ENCODE measurements around the gene FOXL1. TPM values are rescaled to one million over a fixed set of nuclear protein-coding genes. Genes with fewer than 3 reads are reported as not detected.

The FOXL1 gene
- total RNA-seq, 1 donor from 2014 or later: 0.07 TPM

- no peaks in the 10 kb centered on the region for H3K79me2 ChIP-seq (ENCODE audit: low read depth)
- peak overlapping the region; percentile 53 for H3K4me3 ChIP-seq
- H3K4me1 ChIP-seq: peaks cover 12% of the 10 kb centered on the region
- H2AFZ ChIP-seq (replicated peaks): no peak overlapping the region
- TF ChIP-seq CTCF (IDR thresholded peaks at IDR 0.05) (peak; percentile 73), EZH2phosphoT487 (IDR thresholded peaks at IDR 0.05) (no peak), EZH2 (IDR thresholded peaks at IDR 0.05) (peak; percentile 72)
- no peak overlapping the region for H3K27ac Mint-ChIP-seq
- no peak overlapping the region for H3K9ac ChIP-seq
- peaks cover 26% of the 10 kb centered on the region for H3K4me1 Mint-ChIP-seq
- peak overlapping the region; percentile 60 for H3K4me2 ChIP-seq
- H3F3A ChIP-seq (ENCODE audit: low read depth): peaks cover 6% of the 10 kb centered on the region
- H3K9me3 ChIP-seq (ENCODE audit: low read depth): no peaks in the 10 kb centered on the region
- H3K27me3 Mint-ChIP-seq (ENCODE audit: insufficient read depth, low read depth): peaks cover 87% of the 10 kb centered on the region
- H3K27me3 ChIP-seq: peaks cover 99% of the 10 kb centered on the region
- no peaks in the 10 kb centered on the region for H3K36me3 Mint-ChIP-seq
- H4K20me1 ChIP-seq (ENCODE audit: low read depth): peaks cover 12% of the 10 kb centered on the region
- no peaks in the 10 kb centered on the region for H3K36me3 ChIP-seq
- peak; percentile 97 for DNase-seq (ENCODE audit: low spot score)
- no peaks in the 10 kb centered on the region for H3K9me3 Mint-ChIP-seq
- H3K27ac ChIP-seq: no peak overlapping the region
- peak overlapping the region; percentile 90 for H3K4me3 Mint-ChIP-seq
These were observed 2.4 kb upstream of the FOXL1 start for GRCh38 chr16:86575754-86576557.

GRCh38 chr16:86576591-86577313, 1.6 kb upstream of the FOXL1 start:
- peaks cover 22% of the 10 kb centered on the region for H3K4me1 Mint-ChIP-seq
- H3K27me3 Mint-ChIP-seq (ENCODE audit: insufficient read depth, low read depth): peaks cover 87% of the 10 kb centered on the region
- no peak for DNase-seq (ENCODE audit: low spot score)
- H3K27ac Mint-ChIP-seq: no peak overlapping the region
- Histone ChIP-seq H3K27ac (no peak overlapping the region), H3K4me3 (peak overlapping the region; percentile 53), H3K4me1 (peaks cover 8% of the 10 kb centered on the region), H3F3A (ENCODE audit: low read depth) (peaks cover 5% of the 10 kb centered on the region), H2AFZ (replicated peaks) (no peak overlapping the region), H3K27me3 (peaks cover 99% of the 10 kb centered on the region), H3K9ac (no peak overlapping the region), H3K79me2 (ENCODE audit: low read depth) (no peaks in the 10 kb centered on the region), H3K36me3 (no peaks in the 10 kb centered on the region), H3K9me3 (ENCODE audit: low read depth) (no peaks in the 10 kb centered on the region), H3K4me2 (peak overlapping the region; percentile 60), H4K20me1 (ENCODE audit: low read depth) (peaks cover 8% of the 10 kb centered on the region)
- TF ChIP-seq CTCF (IDR thresholded peaks at IDR 0.05) (no peak), EZH2 (IDR thresholded peaks at IDR 0.05) (peak; percentile 57), EZH2phosphoT487 (IDR thresholded peaks at IDR 0.05) (peak; percentile 67)
- no peaks in the 10 kb centered on the region for H3K9me3 Mint-ChIP-seq
- peak overlapping the region; percentile 90 for H3K4me3 Mint-ChIP-seq
- no peaks in the 10 kb centered on the region for H3K36me3 Mint-ChIP-seq

- no peak overlapping the region for H3K9ac ChIP-seq
- peaks cover 8% of the 10 kb centered on the region for H4K20me1 ChIP-seq (ENCODE audit: low read depth)
- no peaks in the 10 kb centered on the region for H3K79me2 ChIP-seq (ENCODE audit: low read depth)
- peaks cover 99% of the 10 kb centered on the region for H3K27me3 ChIP-seq
- peak overlapping the region; percentile 77 for H3K4me3 Mint-ChIP-seq
- H3K9me3 ChIP-seq (ENCODE audit: low read depth): no peaks in the 10 kb centered on the region
- H2AFZ ChIP-seq (replicated peaks): no peak overlapping the region
- DNase-seq (ENCODE audit: low spot score): no peak
- H3K4me3 ChIP-seq: no peak overlapping the region
- TF ChIP-seq EZH2phosphoT487 (IDR thresholded peaks at IDR 0.05) (no peak), CTCF (IDR thresholded peaks at IDR 0.05) (no peak), EZH2 (IDR thresholded peaks at IDR 0.05) (no peak)
- H3F3A ChIP-seq (ENCODE audit: low read depth): peaks cover 5% of the 10 kb centered on the region
- no peaks in the 10 kb centered on the region for H3K9me3 Mint-ChIP-seq
- H3K4me1 Mint-ChIP-seq: peaks cover 22% of the 10 kb centered on the region
- no peaks in the 10 kb centered on the region for H3K36me3 ChIP-seq
- peaks cover 85% of the 10 kb centered on the region for H3K27me3 Mint-ChIP-seq (ENCODE audit: insufficient read depth, low read depth)
- peaks cover 8% of the 10 kb centered on the region for H3K4me1 ChIP-seq
- peak overlapping the region; percentile 60 for H3K4me2 ChIP-seq
- no peaks in the 10 kb centered on the region for H3K36me3 Mint-ChIP-seq
- no peak overlapping the region for H3K27ac ChIP-seq
- H3K27ac Mint-ChIP-seq: no peak overlapping the region
These were observed 906 bp upstream of the FOXL1 start for GRCh38 chr16:86577314-86577971.

Data from neural progenitor cell (in vitro differentiated cells).